ENCODE measurements around the gene C1orf159. TPM values are rescaled to one million over a fixed set of nuclear protein-coding genes. Genes with fewer than 3 reads are reported as not detected.

C1orf159 gene
- total and polyA plus RNA-seq, 10 of the 15 experiments (the other 5 are each of a cell fraction or from before 2014, with no cell fraction given), result 0.11 to 23.4 (median 8.0) TPM

DNA sequence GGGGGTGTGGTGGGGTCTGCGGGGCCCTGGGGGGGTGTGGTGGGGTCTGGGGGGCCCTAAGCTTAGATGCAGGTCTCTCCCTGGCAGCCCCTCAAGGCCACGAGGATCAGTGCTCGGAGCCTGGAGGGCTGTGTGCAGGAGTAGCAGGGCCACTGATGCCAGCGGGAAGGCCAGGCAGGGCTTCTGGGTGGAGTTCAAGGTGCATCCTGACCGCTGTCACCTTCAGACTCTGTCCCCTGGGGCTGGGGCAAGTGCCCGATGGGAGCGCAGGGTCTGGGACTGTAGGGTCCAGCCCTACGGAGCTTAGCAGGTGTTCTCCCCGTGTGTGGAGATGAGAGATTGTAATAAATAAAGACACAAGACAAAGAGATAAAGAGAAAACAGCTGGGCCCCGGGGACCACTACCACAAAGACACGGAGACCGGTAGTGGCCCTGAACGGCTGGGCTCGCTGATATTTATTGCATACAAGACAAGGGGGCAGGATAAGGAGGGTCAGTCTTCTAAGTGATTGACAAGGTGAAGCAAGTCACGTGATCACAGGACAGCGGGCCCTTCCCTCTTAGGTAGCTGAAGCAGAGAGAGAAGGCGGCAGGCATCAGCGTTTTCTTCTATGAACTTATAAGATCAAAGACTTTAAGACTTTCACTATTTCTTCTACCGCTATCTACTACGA is 50.5 kb downstream of the C1orf159 start (continued):
- TF ChIP-seq, protein P1, sequence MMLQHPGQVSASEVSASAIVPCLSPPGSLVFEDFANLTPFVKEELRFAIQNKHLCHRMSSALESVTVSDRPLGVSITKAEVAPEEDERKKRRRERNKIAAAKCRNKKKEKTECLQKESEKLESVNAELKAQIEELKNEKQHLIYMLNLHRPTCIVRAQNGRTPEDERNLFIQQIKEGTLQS (IDR thresholded peaks at IDR 0.05; ENCODE audit: borderline replicate concordance, extremely low read depth, low read depth, low read length), result no peak
- no peak for TF ChIP-seq NFXL1 (IDR thresholded peaks at IDR 0.05; ENCODE audit: borderline replicate concordance)
- TF ChIP-seq NRF1 (conservative IDR thresholded peaks at IDR 0.05; ENCODE audit: low read depth, low read length), result no peak
- TF ChIP-seq, protein P2, sequence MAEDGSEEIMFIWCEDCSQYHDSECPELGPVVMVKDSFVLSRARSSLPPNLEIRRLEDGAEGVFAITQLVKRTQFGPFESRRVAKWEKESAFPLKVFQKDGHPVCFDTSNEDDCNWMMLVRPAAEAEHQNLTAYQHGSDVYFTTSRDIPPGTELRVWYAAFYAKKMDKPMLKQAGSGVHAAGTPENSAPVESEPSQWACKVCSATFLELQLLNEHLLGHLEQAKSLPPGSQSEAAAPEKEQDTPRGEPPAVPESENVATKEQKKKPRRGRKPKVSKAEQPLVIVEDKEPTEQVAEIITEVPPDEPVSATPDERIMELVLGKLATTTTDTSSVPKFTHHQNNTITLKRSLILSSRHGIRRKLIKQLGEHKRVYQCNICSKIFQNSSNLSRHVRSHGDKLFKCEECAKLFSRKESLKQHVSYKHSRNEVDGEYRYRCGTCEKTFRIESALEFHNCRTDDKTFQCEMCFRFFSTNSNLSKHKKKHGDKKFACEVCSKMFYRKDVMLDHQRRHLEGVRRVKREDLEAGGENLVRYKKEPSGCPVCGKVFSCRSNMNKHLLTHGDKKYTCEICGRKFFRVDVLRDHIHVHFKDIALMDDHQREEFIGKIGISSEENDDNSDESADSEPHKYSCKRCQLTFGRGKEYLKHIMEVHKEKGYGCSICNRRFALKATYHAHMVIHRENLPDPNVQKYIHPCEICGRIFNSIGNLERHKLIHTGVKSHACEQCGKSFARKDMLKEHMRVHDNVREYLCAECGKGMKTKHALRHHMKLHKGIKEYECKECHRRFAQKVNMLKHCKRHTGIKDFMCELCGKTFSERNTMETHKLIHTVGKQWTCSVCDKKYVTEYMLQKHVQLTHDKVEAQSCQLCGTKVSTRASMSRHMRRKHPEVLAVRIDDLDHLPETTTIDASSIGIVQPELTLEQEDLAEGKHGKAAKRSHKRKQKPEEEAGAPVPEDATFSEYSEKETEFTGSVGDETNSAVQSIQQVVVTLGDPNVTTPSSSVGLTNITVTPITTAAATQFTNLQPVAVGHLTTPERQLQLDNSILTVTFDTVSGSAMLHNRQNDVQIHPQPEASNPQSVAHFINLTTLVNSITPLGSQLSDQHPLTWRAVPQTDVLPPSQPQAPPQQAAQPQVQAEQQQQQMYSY (CRISPR knock-in tag; IDR thresholded peaks at IDR 0.05), result no peak
- peak; percentile 95 for TF ChIP-seq RAD51 (IDR thresholded peaks at IDR 0.05)

Measured in GM12878 (cell line).